Metanephros (tissue), 1 donor: Measurements from ENCODE around the gene LZTS3. TPM values are rescaled to one million over a fixed set of nuclear protein-coding genes. Genes with fewer than 3 reads are reported as not detected.

Experiments
- total RNA-seq: library from RNA; depleted of rRNA; stranded (reverse); fragments of >200 nt; gene quantifications from one replicate; pipeline ENCODE4 v1.2.3, GENCODE V29; 2014

The LZTS3 gene
- total RNA-seq, result 16.2 TPM

GRCh38 chr20:3172933-3173609, at the start of gene LZTS3:
LZTS3 (minus strand) TSS chr20:3173549; CDS start chr20:3167163, 6,386 bp downstream.

GRCh38 chr20:3209257-3209945, 36.1 kb upstream of the LZTS3 start, which contains the start of gene ITPA:
ITPA (plus strand) TSS chr20:3209498; CDS start chr20:3209552, 54 bp downstream.

GRCh38 chr20:3204124-3204794, 30.9 kb upstream of the LZTS3 start, which contains the start of gene DDRGK1:
DDRGK1 (minus strand) TSS chr20:3204682; CDS start chr20:3204627, 55 bp downstream.

Other genes starting within 250 kb of the LZTS3 start
- not detected for gene GNRH2, start 129.9 kb downstream of the LZTS3 start, total RNA-seq
- gene MRPS26, start 127.5 kb downstream of the LZTS3 start, total RNA-seq, result 50.9 TPM
- gene OXT, start 101.9 kb downstream of the LZTS3 start, total RNA-seq, result not detected
- gene AVP, start 88.8 kb downstream of the LZTS3 start, total RNA-seq, result not detected
- gene FASTKD5, start 13.7 kb downstream of the LZTS3 start, total RNA-seq, result 15.9 TPM
- gene UBOX5, start 13.7 kb downstream of the LZTS3 start, total RNA-seq, result 5.6 TPM
- 32.7 TPM for gene DDRGK1, start 31.1 kb upstream of the LZTS3 start, total RNA-seq
- 42.7 TPM for gene ITPA, start 35.9 kb upstream of the LZTS3 start, total RNA-seq
- 1.9 TPM for gene SLC4A11, start 65.6 kb upstream of the LZTS3 start, total RNA-seq
- gene DNAAF9, start 234.1 kb upstream of the LZTS3 start, total RNA-seq, result 32.0 TPM